Fibroblast of lung (primary cell): ENCODE measurements around the gene TMLHE.

Experiments
- CTCF ChIP-seq, 2 donors: IDR thresholded peaks in 1 of 2; conservative IDR thresholded peaks in 1 of 2; 1 replicate in 1 of 2; 2 replicates in 1 of 2; pipeline ENCODE4 v1.5.1; 2011 to 2012; ENCODE audit warnings: low read length in 2 of 2, control low read depth in 1 of 2, inconsistent platforms in 1 of 2, low read depth in 1 of 2, mild to moderate bottlenecking in 1 of 2
- EZH2 ChIP-seq: IDR thresholded peaks from 2 replicates; pipeline ENCODE4 v1.5.1; 2012; ENCODE audit warnings: low read length, control low read depth, mild to moderate bottlenecking; ENCODE audit errors: missing control alignments

DNA sequence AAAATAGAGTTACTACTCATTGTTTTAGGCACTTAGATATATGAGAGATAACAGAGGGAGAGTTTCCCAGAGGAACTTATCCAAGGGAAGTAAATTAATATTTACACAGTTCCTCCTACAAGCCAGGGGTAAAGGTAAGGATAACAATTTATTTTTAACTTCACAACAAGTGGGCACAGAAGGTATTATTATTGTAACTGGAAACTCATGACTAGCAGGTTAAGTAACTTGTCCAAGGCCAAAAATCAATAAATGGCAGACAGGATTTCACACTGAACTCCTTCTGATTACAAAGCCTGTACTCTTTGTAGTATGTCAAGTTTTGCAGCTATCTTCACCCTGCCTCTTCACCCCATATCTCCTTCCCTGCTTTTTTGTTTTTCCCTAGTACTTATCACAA lies 107.5 kb downstream of the TMLHE start:
- TF ChIP-seq CTCF (conservative IDR thresholded peaks at IDR 0.05 in 1 of 2, IDR thresholded peaks at IDR 0.05 in 1 of 2; ENCODE audit: low read depth in 1 of 2, low read length in 2 of 2) (no peak), EZH2 (no peak)
